ENCODE data around the gene POLR3A. TPM values are rescaled to one million over a fixed set of nuclear protein-coding genes. Genes with fewer than 3 reads are reported as not detected.
A peak's percentile ranks its signal among the peaks of the same experiment; 100 is the strongest.

Gene POLR3A
- polyA plus RNA-seq, 1 of the 3 experiments (the other 2 are of a cell fraction) = 10.8 TPM

- Histone ChIP-seq H3F3A (replicated peaks; ENCODE audit: insufficient read depth) (peaks cover 21% of the 10 kb centered on the region), H3K9me2 (no peaks in the 10 kb centered on the region), H3K9ac (no peak overlapping the region), H3K4me2 (no peak overlapping the region), H3K27ac (ENCODE audit: low read depth in 2 of 2, low read length in 1 of 2) (no peak overlapping the region), H3K4me3 (ENCODE audit: low read depth in 2 of 2, low read length in 1 of 2) (no peak overlapping the region), H3K36me3 (replicated peaks in 1 of 2; ENCODE audit: control insufficient read depth in 1 of 2, insufficient read depth in 2 of 2, low read length in 1 of 2) (no peaks in the 10 kb centered on the region), H3K27me3 (ENCODE audit: insufficient read depth) (no peaks in the 10 kb centered on the region), H2AFZ (ENCODE audit: low read depth) (no peak overlapping the region), H3K79me2 (ENCODE audit: insufficient read depth) (no peaks in the 10 kb centered on the region), H3K9me3 (no peaks in the 10 kb centered on the region), H4K20me1 (ENCODE audit: insufficient read depth) (no peaks in the 10 kb centered on the region), H3K4me1 (ENCODE audit: control insufficient read depth in 1 of 2, insufficient read depth in 2 of 2, low read depth in 1 of 2, low read length in 1 of 2) (peaks cover 4% of the 10 kb centered on the region in 2 experiments; a peak in 3 of 4 replicates)
- 59% methylated on average over 4 of the region's 4 CpGs for WGBS (ENCODE audit: low lambda C conversion rate)
- CTCF ChIA-PET = no interaction called here
- POLR2A ChIA-PET = no interaction called here
- no peak for DNase-seq
- TF ChIP-seq MXI1 (IDR thresholded peaks at IDR 0.05; ENCODE audit: low read depth, low read length) (no peak), RAD21 (IDR thresholded peaks at IDR 0.05; ENCODE audit: low read length) (no peak), EP300 (IDR thresholded peaks at IDR 0.05; ENCODE audit: borderline replicate concordance in 1 of 2, low read depth in 1 of 2, low read length in 1 of 2) (no peak), PBX3 (IDR thresholded peaks at IDR 0.05) (no peak), USF2 (IDR thresholded peaks at IDR 0.05; ENCODE audit: borderline replicate concordance, low read depth, low read length) (no peak), USF1 (IDR thresholded peaks at IDR 0.05; ENCODE audit: borderline replicate concordance, low read depth) (no peak), ELF1 (IDR thresholded peaks at IDR 0.05) (no peak), FOXJ3 (CRISPR knock-in tag; IDR thresholded peaks at IDR 0.05) (no peak), CTCF (IDR thresholded peaks at IDR 0.05) (no peak)
Measured at GRCh38 chr10:77944519-77944918, 84.8 kb downstream of the POLR3A start.

GRCh38 chr10:77943121-77943901 lies 86.0 kb downstream of the POLR3A start:
- Histone ChIP-seq H3K79me2 (ENCODE audit: insufficient read depth) (no peaks in the 10 kb centered on the region), H3K9me2 (no peaks in the 10 kb centered on the region), H2AFZ (ENCODE audit: low read depth) (peak overlapping the region; percentile 49; the same call in 1 of the 2 replicates), H3K4me1 (ENCODE audit: control insufficient read depth in 1 of 2, insufficient read depth in 2 of 2, low read depth in 1 of 2, low read length in 1 of 2) (peaks cover 4 to 6% of the 10 kb centered on the region in 2 experiments; a peak in 2 of 4 replicates), H3K27ac (ENCODE audit: low read depth in 2 of 2, low read length in 1 of 2) (peak overlapping the region; percentile 12 to 58; a peak in 2 of 4 replicates), H3F3A (replicated peaks; ENCODE audit: insufficient read depth) (peaks cover 16% of the 10 kb centered on the region), H3K9me3 (no peaks in the 10 kb centered on the region), H3K4me2 (peak overlapping the region; percentile 59; the same call in 1 of the 2 replicates), H3K36me3 (replicated peaks in 1 of 2; ENCODE audit: control insufficient read depth in 1 of 2, insufficient read depth in 2 of 2, low read length in 1 of 2) (no peaks in the 10 kb centered on the region), H3K27me3 (ENCODE audit: insufficient read depth) (no peaks in the 10 kb centered on the region), H3K4me3 (ENCODE audit: low read depth in 2 of 2, low read length in 1 of 2) (no peak overlapping the region; a peak in 1 of 4 replicates), H4K20me1 (ENCODE audit: insufficient read depth) (no peaks in the 10 kb centered on the region), H3K9ac (no peak overlapping the region; the same call in 1 of the 2 replicates)
- 59% methylated on average over 8 of the region's 8 CpGs for WGBS (ENCODE audit: low lambda C conversion rate)
- DNase-seq = no peak
- CTCF ChIA-PET = no interaction called here
- POLR2A ChIA-PET = no interaction called here
- TF ChIP-seq RCOR1 (IDR thresholded peaks at IDR 0.05; ENCODE audit: low read length) (no peak), USF1 (IDR thresholded peaks at IDR 0.05; ENCODE audit: borderline replicate concordance, low read depth) (no peak), EZH2phosphoT487 (IDR thresholded peaks at IDR 0.05; ENCODE audit: borderline replicate concordance, low read depth) (no peak), PBX3 (IDR thresholded peaks at IDR 0.05) (peak; percentile 53), MAX (IDR thresholded peaks at IDR 0.05; ENCODE audit: low read depth) (no peak), RAD21 (IDR thresholded peaks at IDR 0.05; ENCODE audit: low read length) (no peak), EP300 (IDR thresholded peaks at IDR 0.05; ENCODE audit: borderline replicate concordance in 1 of 2, low read depth in 1 of 2, low read length in 1 of 2) (no peak), CHD2 (IDR thresholded peaks at IDR 0.05; ENCODE audit: low read length, partially characterized antibody) (no peak), TAF1 (IDR thresholded peaks at IDR 0.05; ENCODE audit: borderline replicate concordance, low read depth, low read length) (no peak), GABPA (IDR thresholded peaks at IDR 0.05; ENCODE audit: low read depth) (no peak), IRF3 (IDR thresholded peaks at IDR 0.05; ENCODE audit: low read depth, low read length) (no peak)

All from SK-N-SH (cell line).